Endodermal cell (in vitro differentiated cells): Measurements from ENCODE around the gene VPS33B. TPM values are rescaled to one million over a fixed set of nuclear protein-coding genes. Genes with fewer than 3 reads are reported as not detected.

Experiments used
- DNase-seq: peaks from one replicate; pipeline ENCODE4 v3.0.0-alpha.2; 2017
- H3K27ac ChIP-seq: 2 replicates; pipeline ENCODE4 v1.5.1; 2013; ENCODE audit warnings: mild to moderate bottlenecking, low read depth, low read length, moderate library complexity
- H3K27me3 ChIP-seq: 2 replicates; pipeline ENCODE4 v1.6.1; 2013; ENCODE audit warnings: mild to moderate bottlenecking, low read length, moderate library complexity; ENCODE audit not compliant: insufficient read depth, control insufficient read depth, poor library complexity, severe bottlenecking
- H3K36me3 ChIP-seq: 2 replicates; pipeline ENCODE4 v1.7.0; 2013; ENCODE audit warnings: mild to moderate bottlenecking, low read length, moderate library complexity; ENCODE audit not compliant: control insufficient read depth, insufficient read depth
- H3K4me1 ChIP-seq: one replicate; pipeline ENCODE4 v1.7.0; 2013; ENCODE audit warnings: low read length; ENCODE audit not compliant: control insufficient read depth, insufficient read depth
- H3K4me3 ChIP-seq: 2 replicates; pipeline ENCODE4 v1.5.1; 2013; ENCODE audit warnings: mild to moderate bottlenecking, low read length, moderate library complexity
- H3K9ac ChIP-seq: 2 replicates; pipeline ENCODE4 v1.6.1; 2013; ENCODE audit warnings: mild to moderate bottlenecking, low read length, moderate library complexity; ENCODE audit not compliant: poor library complexity, severe bottlenecking; ENCODE audit errors: extremely low read depth
- H3K9me3 ChIP-seq: 2 replicates; pipeline ENCODE4 v1.6.1; 2013; ENCODE audit warnings: mild to moderate bottlenecking, low read length, moderate library complexity; ENCODE audit not compliant: control insufficient read depth
- H3K27ac Mint-ChIP-seq: 2 replicates; pipeline ENCODE4 v1.8.0; 2020; ENCODE audit warnings: mixed read lengths
- H3K27me3 Mint-ChIP-seq: 2 replicates; pipeline ENCODE4 v1.8.0; 2021; ENCODE audit warnings: mild to moderate bottlenecking, mixed read lengths; ENCODE audit not compliant: insufficient read depth
- H3K36me3 Mint-ChIP-seq: 2 replicates; pipeline ENCODE4 v1.8.0; 2020; ENCODE audit warnings: low read depth, mixed read lengths
- H3K4me1 Mint-ChIP-seq: 2 replicates; pipeline ENCODE4 v1.8.0; 2020; ENCODE audit warnings: mixed read lengths
- H3K4me3 Mint-ChIP-seq: 2 replicates; pipeline ENCODE4 v1.8.0; 2020; ENCODE audit warnings: mild to moderate bottlenecking, moderate library complexity, mixed read lengths
- H3K9me3 Mint-ChIP-seq: 2 replicates; pipeline ENCODE4 v1.8.0; 2020; ENCODE audit warnings: mild to moderate bottlenecking, mixed read lengths
- CTCF ChIP-seq: fragments of 200-600 bp; sonication (generic); conservative IDR thresholded peaks from 2 replicates; pipeline ENCODE4 v1.5.0; 2021; ENCODE audit warnings: antibody characterized with exemption, mild to moderate bottlenecking
- WGBS, 2 experiments: methylation state at CpG; one replicate each; pipeline versions ENCODE4 v1.1.5 to v1.1.7; 2013; ENCODE audit warnings: missing lambda C conversion rate in 2 of 2, mixed read lengths in 1 of 2; ENCODE audit not compliant: insufficient coverage in 1 of 2, insufficient read length in 1 of 2; 5-methylcytosine and 5-hydroxymethylcytosine counted together
- total RNA-seq, 2 donors: library from RNA; stranded (reverse); fragmentation: NEBNext Ultra II Directional in 1 of 2; extraction: Animal tissue kit (Norgen Biotek cat#: 25700) in 1 of 2; gene quantifications; 2 replicates in 1 of 2; 3 replicates in 1 of 2; pipeline ENCODE4 v1.2.1, GENCODE V29; 2021

Gene VPS33B
- total RNA-seq, 2 donors from 2014 or later: 22.4 to 25.0 TPM

GRCh38 chr15:91045065-91045464 is 22.7 kb upstream of the VPS33B start:
- no peak for DNase-seq
- Mint-ChIP-seq H3K9me3 (no peaks in the 10 kb centered on the region), H3K36me3 (no peaks in the 10 kb centered on the region), H3K4me1 (no peaks in the 10 kb centered on the region), H3K4me3 (no peak overlapping the region), H3K27me3 (peaks cover 13% of the 10 kb centered on the region), H3K27ac (no peak overlapping the region)
- Histone ChIP-seq H3K27ac (no peak overlapping the region), H3K9ac (no peak overlapping the region), H3K4me3 (no peak overlapping the region), H3K9me3 (no peaks in the 10 kb centered on the region), H3K4me1 (no peaks in the 10 kb centered on the region), H3K36me3 (no peaks in the 10 kb centered on the region), H3K27me3 (no peaks in the 10 kb centered on the region)
- 80 to 82% methylated on average over 3 of the region's 3 CpGs for WGBS, 2 experiments
- no peak for TF ChIP-seq CTCF

GRCh38 chr15:91043202-91043874 is 20.9 kb upstream of the VPS33B start:
- H3K36me3 Mint-ChIP-seq: no peaks in the 10 kb centered on the region
- no peak overlapping the region for H3K4me3 Mint-ChIP-seq
- no peak overlapping the region for H3K4me3 ChIP-seq
- DNase-seq: no peak
- no peak for TF ChIP-seq CTCF
- no peaks in the 10 kb centered on the region for H3K4me1 Mint-ChIP-seq
- no peaks in the 10 kb centered on the region for H3K27me3 ChIP-seq
- H3K9me3 Mint-ChIP-seq: no peaks in the 10 kb centered on the region
- H3K9ac ChIP-seq: no peak overlapping the region
- H3K27ac Mint-ChIP-seq: no peak overlapping the region
- 90 to 97% methylated on average over 4 to 11 of the region's 11 CpGs for WGBS, 2 experiments
- no peak overlapping the region for H3K27ac ChIP-seq
- no peaks in the 10 kb centered on the region for H3K9me3 ChIP-seq
- H3K36me3 ChIP-seq: no peaks in the 10 kb centered on the region
- H3K4me1 ChIP-seq: no peaks in the 10 kb centered on the region
- peaks cover 12% of the 10 kb centered on the region for H3K27me3 Mint-ChIP-seq

- H3K27ac ChIP-seq: no peak overlapping the region
- Mint-ChIP-seq H3K4me1 (no peaks in the 10 kb centered on the region), H3K27me3 (no peaks in the 10 kb centered on the region), H3K27ac (no peak overlapping the region), H3K4me3 (no peak overlapping the region), H3K9me3 (no peaks in the 10 kb centered on the region), H3K36me3 (no peaks in the 10 kb centered on the region)
- 89 to 98% methylated on average over 5 to 7 of the region's 8 CpGs for WGBS, 2 experiments
- TF ChIP-seq CTCF: no peak
- H3K9me3 ChIP-seq: no peaks in the 10 kb centered on the region
- H3K27me3 ChIP-seq: no peaks in the 10 kb centered on the region
- DNase-seq: no peak
- H3K4me1 ChIP-seq: no peaks in the 10 kb centered on the region
- no peak overlapping the region for H3K9ac ChIP-seq
- H3K4me3 ChIP-seq: no peak overlapping the region
- no peaks in the 10 kb centered on the region for H3K36me3 ChIP-seq
These were observed 18.5 kb upstream of the VPS33B start for GRCh38 chr15:91040856-91041255.
